ENCODE results near the gene EXOC6B. TPM values are rescaled to one million over a fixed set of nuclear protein-coding genes. Genes with fewer than 3 reads are reported as not detected.

The EXOC6B gene
- total and polyA plus RNA-seq, 2 of the 8 experiments (the other 6 are each of a cell fraction or from before 2014, with no cell fraction given) = 13.5 to 33.0 TPM

- TF ChIP-seq CTCF (IDR thresholded peaks at IDR 0.05; ENCODE audit: control extremely low read depth in 1 of 3, insufficient read depth in 1 of 3, low read depth in 1 of 3, low read length in 3 of 3) = no peak
These were observed 301.8 kb downstream of the EXOC6B start (continued) for GRCh38 chr2:72524071-72524470.
